Esophagus (tissue), 2 donors: ENCODE data around the gene LCNL1. TPM values are rescaled to one million over a fixed set of nuclear protein-coding genes. Genes with fewer than 3 reads are reported as not detected.
"Not testable (repeated sequence)": the region's sequence is repeated elsewhere in the genome, so short reads cannot be mapped to it uniquely, and the experiment has no call there.

Source experiments
- H3K27ac ChIP-seq, 2 donors: one replicate each; pipeline ENCODE4 v1.5.1; 2013; ENCODE audit warnings: low read depth in 2 of 2, mild to moderate bottlenecking in 2 of 2, inconsistent platforms in 1 of 2, low read length in 1 of 2, moderate library complexity in 1 of 2
- H3K27me3 ChIP-seq, 2 donors: one replicate each; pipeline ENCODE4 v1.6.1; 2013; ENCODE audit warnings: low read length in 2 of 2, control low read depth in 1 of 2, mild to moderate bottlenecking in 1 of 2; ENCODE audit not compliant: insufficient read depth in 2 of 2, control insufficient read depth in 1 of 2
- H3K36me3 ChIP-seq, 2 donors: one replicate each; pipeline ENCODE4 v1.6.1; 2013; ENCODE audit warnings: low read length in 1 of 2; ENCODE audit not compliant: control insufficient read depth in 2 of 2, insufficient read depth in 2 of 2
- H3K4me1 ChIP-seq, 2 donors: one replicate each; pipeline ENCODE4 v1.6.1; 2013; ENCODE audit warnings: low read length in 1 of 2; ENCODE audit not compliant: control insufficient read depth in 2 of 2, insufficient read depth in 2 of 2
- H3K4me3 ChIP-seq, 2 donors: one replicate each; pipeline ENCODE4 v1.5.1; 2013; ENCODE audit warnings: low read length in 2 of 2, mild to moderate bottlenecking in 2 of 2, low read depth in 1 of 2, moderate library complexity in 1 of 2
- H3K9me3 ChIP-seq, 2 donors: one replicate each; pipeline ENCODE4 v1.6.1; 2013; ENCODE audit warnings: mild to moderate bottlenecking in 2 of 2, low read depth in 1 of 2, low read length in 1 of 2, moderate library complexity in 1 of 2; ENCODE audit not compliant: control insufficient read depth in 2 of 2, insufficient read depth in 1 of 2
- WGBS, 2 donors: extraction: QIAGEN DNeasy Blood & Tissue Kit; methylation state at CpG; one replicate each; pipeline ENCODE4 v1.1.7; 2013; 5-methylcytosine and 5-hydroxymethylcytosine counted together
- polyA plus RNA-seq, 2 donors: library from polyadenylated mRNA; stranded (reverse); fragments of 200-250 nt; gene quantifications; one replicate each; pipeline ENCODE4 v1.2.3, GENCODE V29; 2013
- donor health status: healthy with polysubstance abuse.
- donor health status: Bipolar disorder and iron deficiency.

LCNL1 gene
- polyA plus RNA-seq, 2 donors, result 0.20 to 0.55 TPM

DNA sequence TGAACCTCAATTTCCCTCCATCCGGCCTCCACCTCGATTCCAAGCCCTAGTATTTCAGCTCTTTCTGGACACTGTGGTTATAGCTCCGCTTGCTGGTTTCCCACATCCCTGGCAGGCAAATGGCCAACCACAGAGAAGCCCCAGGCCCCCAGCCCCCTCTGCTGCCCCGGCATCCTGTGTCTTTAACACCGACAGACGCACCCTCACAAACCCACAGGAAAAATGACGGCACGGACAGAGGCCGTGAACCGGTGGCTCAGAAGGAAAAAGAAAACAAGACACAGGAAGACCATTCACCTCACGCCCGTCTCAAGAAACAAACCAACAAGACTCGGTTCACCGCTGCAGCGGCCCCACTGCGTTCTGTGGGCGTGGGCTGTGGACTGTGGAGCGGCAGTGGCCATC, 15.0 kb downstream of the LCNL1 start:
- 59 to 62% methylated on average over 18 of the region's 18 CpGs for WGBS, 2 donors
- Histone ChIP-seq H3K4me3 (no peak overlapping the region), H3K27me3 (no peaks in the 10 kb centered on the region), H3K36me3 (peaks cover 0 to 9% of the 10 kb centered on the region in 2 donors), H3K9me3 (no peaks in the 10 kb centered on the region), H3K27ac (peak overlapping the region; percentile 73 to 88), H3K4me1 (peaks cover 0 to 32% of the 10 kb centered on the region in 2 donors)

DNA sequence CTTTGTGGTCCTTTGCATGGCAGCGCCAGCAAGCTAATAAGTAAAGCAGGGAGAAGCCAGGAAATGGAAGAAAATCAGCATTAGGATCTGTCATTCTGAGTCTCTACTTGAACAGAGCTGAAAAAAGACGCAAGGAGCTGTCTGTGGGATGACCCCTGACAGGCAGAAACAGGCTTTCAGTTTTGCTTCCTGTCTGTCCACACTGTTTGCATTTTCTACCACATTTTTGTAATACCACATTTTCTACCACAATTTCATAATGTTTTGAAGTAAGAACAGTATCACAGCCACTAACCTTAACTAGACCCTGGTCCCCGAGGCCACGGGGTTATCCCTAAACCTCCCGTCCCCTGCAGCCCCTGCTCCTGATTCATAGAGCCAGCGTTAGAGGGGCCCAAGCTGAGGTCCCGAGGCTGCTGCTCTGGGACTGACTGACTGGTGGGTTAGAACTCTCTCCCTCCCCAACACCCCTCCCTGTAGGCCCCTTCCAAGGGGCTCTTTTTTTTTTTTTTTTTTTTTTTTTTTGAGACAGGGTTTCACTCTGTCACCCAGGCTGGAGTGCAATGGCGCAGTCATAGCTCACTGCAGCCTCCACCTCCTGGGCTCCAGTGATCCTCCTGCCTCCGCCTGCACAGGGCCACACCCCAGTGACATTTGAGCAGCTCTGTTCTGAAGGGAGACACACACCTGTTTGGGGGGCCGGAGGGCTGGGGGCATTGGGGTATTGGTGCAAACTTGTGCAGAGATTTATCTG, 17.6 kb downstream of the LCNL1 start:
- Histone ChIP-seq H3K4me1 (peaks cover 0 to 14% of the 10 kb centered on the region in 2 donors), H3K9me3 (no peaks in the 10 kb centered on the region), H3K27me3 (no peaks in the 10 kb centered on the region), H3K4me3 (no peak overlapping the region), H3K27ac (peak overlapping the region in 1 of 2 donors; percentile 37), H3K36me3 (no peaks in the 10 kb centered on the region)
- WGBS, 2 donors, result 60 to 64% methylated on average over 10 of the region's 10 CpGs

DNA sequence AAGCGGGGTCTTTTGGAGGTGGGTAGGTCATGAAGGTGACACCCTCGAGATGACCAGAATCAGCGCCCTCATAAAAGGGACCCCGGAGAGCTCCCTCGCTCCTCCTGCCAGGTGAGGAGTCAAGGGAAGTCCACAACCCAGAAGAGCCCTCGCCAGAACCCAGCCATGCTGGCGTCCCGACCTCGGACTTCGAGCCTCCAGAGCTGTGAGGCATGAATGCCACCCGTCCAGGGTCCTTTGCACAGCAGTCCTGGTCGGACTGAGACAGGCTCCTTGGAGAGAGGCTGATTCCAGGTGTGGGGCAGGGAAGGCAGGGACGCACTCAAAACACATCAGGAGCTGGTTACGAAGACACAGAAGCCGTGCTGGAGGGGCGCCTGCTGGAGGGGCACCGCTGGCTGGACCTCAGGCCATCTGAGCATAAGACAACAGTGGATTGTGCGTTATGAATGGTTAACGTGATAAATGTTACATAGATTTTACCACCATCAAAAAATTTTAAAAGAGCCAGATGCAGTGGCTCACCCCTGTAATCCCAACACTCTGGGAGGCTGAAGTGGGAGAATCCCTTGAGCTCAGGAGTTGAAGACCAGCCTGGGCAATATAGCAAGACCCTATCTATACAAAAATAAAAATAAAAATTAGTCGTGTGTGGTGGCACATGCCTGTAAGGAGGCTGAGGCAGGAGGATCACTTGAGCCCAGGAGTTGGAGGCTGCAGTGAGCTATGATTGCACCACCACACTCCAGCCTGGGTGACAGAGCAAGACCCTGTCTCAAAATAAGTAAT, 19.3 kb downstream of the LCNL1 start:
- Histone ChIP-seq H3K4me1 (peaks cover 0 to 8% of the 10 kb centered on the region in 2 donors), H3K4me3 (no peak overlapping the region), H3K36me3 (no peaks in the 10 kb centered on the region), H3K9me3 (no peaks in the 10 kb centered on the region), H3K27me3 (no peaks in the 10 kb centered on the region), H3K27ac (no peak overlapping the region)
- 82 to 86% methylated on average over 20 of the region's 20 CpGs for WGBS, 2 donors

DNA sequence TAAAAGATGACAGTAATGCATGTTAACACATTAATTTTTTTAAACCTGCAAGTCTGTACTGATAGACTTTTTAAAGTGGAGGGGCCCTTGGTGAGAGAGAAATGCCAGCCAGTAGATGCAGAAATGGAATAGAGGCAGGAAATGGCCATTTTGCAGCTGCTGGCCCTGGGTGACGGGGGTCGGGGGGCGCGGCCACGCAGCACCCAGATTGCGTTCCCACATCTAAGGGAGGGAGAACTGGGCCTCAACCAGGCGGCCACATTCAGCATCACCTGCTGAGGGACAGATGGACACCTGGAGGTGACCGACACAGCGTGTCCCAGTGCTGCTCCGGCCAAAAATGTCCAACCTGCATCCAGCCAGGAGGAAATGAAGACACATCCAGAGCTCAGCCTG, 19.9 kb downstream of the LCNL1 start:
- Histone ChIP-seq H3K27ac (no peak overlapping the region), H3K9me3 (no peaks in the 10 kb centered on the region), H3K36me3 (no peaks in the 10 kb centered on the region), H3K4me1 (peaks cover 0 to 3% of the 10 kb centered on the region in 2 donors), H3K27me3 (no peaks in the 10 kb centered on the region), H3K4me3 (no peak overlapping the region)
- 91 to 92% methylated on average over 10 of the region's 10 CpGs for WGBS, 2 donors

DNA sequence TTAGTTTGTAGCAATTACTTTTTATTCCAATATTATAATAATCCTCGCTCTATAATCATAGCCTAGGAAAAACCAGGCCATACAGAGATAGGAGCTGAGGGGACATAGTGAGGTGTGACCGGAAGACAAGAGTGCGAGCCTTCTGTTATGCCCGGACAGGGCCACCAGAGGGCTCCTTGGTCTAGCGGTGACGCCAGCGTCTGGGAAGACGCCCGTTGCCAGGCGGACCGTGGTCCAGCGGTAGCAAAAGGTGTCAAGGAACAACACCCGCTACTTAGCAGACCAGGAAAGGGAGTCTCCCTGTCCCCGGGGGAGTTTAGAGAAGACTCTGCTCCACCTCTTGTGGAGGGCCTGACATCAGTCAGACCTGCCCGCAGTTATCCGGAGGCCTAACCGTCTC, 21.5 kb downstream of the LCNL1 start:
- H3K4me1 ChIP-seq, H3K9me3 ChIP-seq, H3K27ac ChIP-seq, H3K4me3 ChIP-seq, H3K27me3 ChIP-seq, H3K36me3 ChIP-seq: not testable (repeated sequence)
- WGBS, 2 donors, result 44 to 68% methylated on average over 9 to 17 of the region's 17 CpGs

DNA sequence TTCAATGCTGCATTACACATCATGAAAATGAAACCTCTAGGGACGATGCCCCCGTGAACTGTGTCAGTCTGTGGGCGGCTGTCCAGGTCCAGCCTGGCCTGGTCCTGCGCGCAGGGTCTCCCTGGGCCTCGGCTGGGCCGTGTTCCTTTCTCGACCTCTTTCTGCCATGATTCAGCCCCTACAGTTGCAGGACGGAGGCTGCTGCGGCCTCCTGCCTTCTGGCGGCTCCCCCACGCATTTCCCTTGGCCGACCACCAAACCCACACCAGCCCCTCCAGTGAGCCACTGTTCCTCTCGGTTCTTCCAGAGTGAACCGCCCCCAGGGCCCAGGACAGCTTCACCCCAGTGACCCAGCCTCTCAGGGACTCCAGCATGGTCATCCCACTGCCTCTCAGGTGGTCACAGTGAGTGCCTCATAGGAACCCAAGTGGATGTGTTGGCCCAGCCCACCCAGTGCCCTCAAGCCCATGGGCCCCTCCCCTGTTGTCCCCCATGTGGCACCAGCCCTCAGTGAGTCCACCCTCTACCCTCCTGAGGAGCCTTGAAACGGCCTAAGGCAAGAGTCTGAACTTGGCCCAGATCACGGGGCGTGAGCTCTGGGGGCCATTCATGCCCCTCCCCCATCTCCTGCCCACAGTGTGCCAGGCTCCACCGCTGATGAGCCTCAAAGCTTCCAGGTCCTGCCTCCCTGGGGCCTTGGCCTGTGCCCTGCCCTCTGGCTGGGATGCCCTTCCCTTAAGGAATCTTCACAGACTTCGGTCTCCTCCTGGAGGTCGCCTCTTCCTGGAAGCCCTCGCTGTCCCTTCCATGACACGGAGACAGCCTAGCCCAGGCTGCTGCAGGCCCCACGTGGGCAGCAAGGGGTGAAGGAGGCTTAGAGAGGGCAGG, 23.6 kb downstream of the LCNL1 start:
- no peak overlapping the region for H3K4me3 ChIP-seq
- 67 to 73% methylated on average over 24 of the region's 24 CpGs for WGBS, 2 donors
- no peaks in the 10 kb centered on the region for H3K27me3 ChIP-seq
- H3K36me3 ChIP-seq, result peaks cover 0 to 7% of the 10 kb centered on the region in 2 donors
- H3K4me1 ChIP-seq, result no peaks in the 10 kb centered on the region
- no peaks in the 10 kb centered on the region for H3K9me3 ChIP-seq
- H3K27ac ChIP-seq, result no peak overlapping the region

DNA sequence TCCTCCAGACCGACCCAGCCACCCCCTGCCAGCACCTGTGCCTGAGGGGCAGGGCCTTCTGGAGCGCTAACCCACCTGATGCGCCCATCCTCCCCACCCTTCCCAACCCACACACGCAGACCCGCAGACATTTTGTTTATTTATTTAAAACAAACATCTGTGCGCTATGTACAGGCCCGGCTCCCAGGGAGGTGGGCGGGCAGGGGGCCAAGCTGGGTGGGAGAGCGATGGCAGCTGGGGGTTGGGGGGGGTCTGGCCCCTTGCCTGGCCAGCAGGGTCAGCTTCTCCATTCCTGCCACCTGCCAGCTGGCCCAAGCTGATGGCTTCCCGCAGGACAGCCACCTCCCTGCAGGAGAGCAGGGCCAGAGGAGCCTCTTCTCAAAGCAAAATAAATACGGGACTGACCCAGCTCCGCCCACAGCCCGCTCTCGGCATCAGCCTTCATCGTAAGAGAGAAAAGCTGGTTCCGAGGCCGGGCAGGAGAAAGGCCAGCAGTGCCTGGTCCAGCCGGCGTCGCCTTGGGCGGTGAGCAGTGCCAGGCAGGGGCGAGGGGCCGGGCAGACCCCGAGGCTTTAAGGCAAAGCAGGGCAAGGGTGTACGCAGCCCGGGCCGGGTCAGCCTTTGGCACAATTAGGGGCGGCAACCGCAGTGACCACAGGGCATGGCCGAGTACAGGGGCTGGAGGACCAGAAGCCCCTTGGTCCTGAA, 24.5 kb downstream of the LCNL1 start:
- Histone ChIP-seq H3K4me1 (no peaks in the 10 kb centered on the region), H3K27me3 (no peaks in the 10 kb centered on the region), H3K27ac (no peak overlapping the region), H3K36me3 (peaks cover 0 to 11% of the 10 kb centered on the region in 2 donors), H3K4me3 (no peak overlapping the region), H3K9me3 (no peaks in the 10 kb centered on the region)
- WGBS, 2 donors, result 72% methylated on average over 29 to 30 of the region's 30 CpGs

DNA sequence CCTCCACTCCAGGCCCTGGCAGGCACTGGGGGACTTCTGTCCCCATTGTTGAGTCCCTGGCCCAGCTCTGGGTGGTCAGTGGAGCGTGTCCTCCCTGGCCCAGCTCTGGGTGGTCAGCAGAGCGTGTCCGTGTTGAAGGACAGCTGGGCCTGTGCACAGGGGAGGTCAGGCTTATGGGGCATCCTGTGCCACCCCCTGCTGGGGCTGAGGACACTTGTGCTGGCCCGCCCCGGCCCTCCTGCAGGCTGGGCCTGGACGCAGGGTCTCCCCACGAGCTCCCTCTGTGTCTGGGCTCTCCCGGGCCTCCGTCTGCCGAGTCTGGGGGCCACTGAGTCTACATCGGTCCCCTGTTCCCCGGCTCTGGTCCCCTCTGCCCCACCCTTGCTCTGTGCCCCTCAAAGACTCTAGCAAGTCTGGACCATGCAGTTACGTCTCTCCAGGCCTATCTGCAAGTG, 25.1 kb downstream of the LCNL1 start:
- H3K4me3 ChIP-seq, result no peak overlapping the region
- H3K27ac ChIP-seq, result no peak overlapping the region
- no peaks in the 10 kb centered on the region for H3K4me1 ChIP-seq
- no peaks in the 10 kb centered on the region for H3K9me3 ChIP-seq
- H3K27me3 ChIP-seq, result no peaks in the 10 kb centered on the region
- 89 to 90% methylated on average over 12 to 13 of the region's 13 CpGs for WGBS, 2 donors
- H3K36me3 ChIP-seq, result peaks cover 0 to 13% of the 10 kb centered on the region in 2 donors

DNA sequence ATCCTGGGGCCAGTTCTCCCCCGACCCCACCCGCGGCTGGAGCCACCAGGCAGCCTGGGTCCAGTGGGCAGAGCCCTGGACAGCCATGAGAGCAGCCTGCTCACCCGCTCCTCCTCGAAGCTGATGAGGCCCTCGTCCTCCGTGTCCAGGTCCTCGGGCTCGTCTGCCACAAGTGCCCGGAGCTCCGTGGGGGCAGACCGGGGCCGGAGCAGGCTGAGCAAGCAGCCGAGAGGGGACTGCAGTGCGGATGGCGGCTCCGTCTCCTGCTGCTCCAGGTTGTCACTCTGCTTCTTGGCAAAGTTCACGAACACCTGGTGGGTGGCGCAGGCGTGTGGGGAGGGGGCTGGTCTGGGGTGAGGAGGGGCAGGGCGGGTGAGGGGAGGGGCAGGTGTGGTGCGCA, 25.5 kb downstream of the LCNL1 start:
- H3K4me3 ChIP-seq, result no peak overlapping the region
- no peaks in the 10 kb centered on the region for H3K9me3 ChIP-seq
- H3K27ac ChIP-seq, result no peak overlapping the region
- no peaks in the 10 kb centered on the region for H3K27me3 ChIP-seq
- H3K36me3 ChIP-seq, result peaks cover 0 to 15% of the 10 kb centered on the region in 2 donors
- no peaks in the 10 kb centered on the region for H3K4me1 ChIP-seq
- 81 to 86% methylated on average over 22 of the region's 22 CpGs for WGBS, 2 donors
